ENCODE measurements around the gene GNAI3.

Gene GNAI3

GRCh38 chr1:109548321-109549267, at the start of gene GNAI3:
Gene GNAI3 (plus strand): TSS chr1:109548615. CDS start chr1:109548721, 106 bp downstream.
- Histone ChIP-seq H3K4me3 (ENCODE audit: low read depth in 1 of 5, low read length in 5 of 5) (peak within 1 kb of the TSS; percentile 94 to 98 (median 97)), H3K27ac (ENCODE audit: low read depth, low read length) (peak within 1 kb of the TSS; percentile 98), H3K9me3 (ENCODE audit: control insufficient read depth in 5 of 5, low read length in 5 of 5) (no peaks in the 10 kb centered on the region), H3K9ac (ENCODE audit: low read length in 5 of 5) (peak within 1 kb of the TSS; percentile 71 to 99 (median 97)), H3K36me3 (ENCODE audit: control insufficient read depth in 5 of 5, insufficient read depth in 5 of 5, low read length in 5 of 5) (no peaks in the 10 kb centered on the region), H3K27me3 (ENCODE audit: control insufficient read depth in 5 of 5, insufficient read depth in 4 of 5, low read length in 5 of 5) (peaks cover 0 to 3% (median 0%) of the 10 kb centered on the region in 5 donors), H3K4me1 (ENCODE audit: control insufficient read depth in 5 of 5, insufficient read depth in 5 of 5, low read length in 5 of 5) (peaks cover 2 to 46% (median 35%) of the 10 kb centered on the region in 5 donors)

GRCh38 chr1:109499081-109499480, 49.3 kb upstream of the GNAI3 start:
- H3K27me3 ChIP-seq (ENCODE audit: control insufficient read depth in 5 of 5, insufficient read depth in 4 of 5, low read length in 5 of 5), result no peaks in the 10 kb centered on the region
- no peaks in the 10 kb centered on the region for H3K9me3 ChIP-seq (ENCODE audit: control insufficient read depth in 5 of 5, low read length in 5 of 5)
- H3K4me1 ChIP-seq (ENCODE audit: control insufficient read depth in 5 of 5, insufficient read depth in 5 of 5, low read length in 5 of 5), result peaks cover 2 to 17% (median 12%) of the 10 kb centered on the region in 5 donors
- peaks cover 0 to 55% (median 34%) of the 10 kb centered on the region in 5 donors for H3K36me3 ChIP-seq (ENCODE audit: control insufficient read depth in 5 of 5, insufficient read depth in 5 of 5, low read length in 5 of 5)
- no peak overlapping the region for H3K27ac ChIP-seq (ENCODE audit: low read depth, low read length)
- no peak overlapping the region for H3K4me3 ChIP-seq (ENCODE audit: low read depth in 1 of 5, low read length in 5 of 5)
- no peak overlapping the region for H3K9ac ChIP-seq (ENCODE audit: low read length in 5 of 5)

- Histone ChIP-seq H3K27me3 (ENCODE audit: control insufficient read depth in 5 of 5, insufficient read depth in 4 of 5, low read length in 5 of 5) (no peaks in the 10 kb centered on the region), H3K27ac (ENCODE audit: low read depth, low read length) (no peak overlapping the region), H3K4me3 (ENCODE audit: low read depth in 1 of 5, low read length in 5 of 5) (no peak overlapping the region), H3K36me3 (ENCODE audit: control insufficient read depth in 5 of 5, insufficient read depth in 5 of 5, low read length in 5 of 5) (peaks cover 0 to 55% (median 34%) of the 10 kb centered on the region in 5 donors), H3K9ac (ENCODE audit: low read length in 5 of 5) (peak overlapping the region in 1 of 5 donors; percentile 0), H3K9me3 (ENCODE audit: control insufficient read depth in 5 of 5, low read length in 5 of 5) (no peaks in the 10 kb centered on the region), H3K4me1 (ENCODE audit: control insufficient read depth in 5 of 5, insufficient read depth in 5 of 5, low read length in 5 of 5) (peaks cover 1 to 9% (median 4%) of the 10 kb centered on the region in 5 donors)
Measured at GRCh38 chr1:109499661-109500536, 48.5 kb upstream of the GNAI3 start.

- no peak overlapping the region for H3K9ac ChIP-seq (ENCODE audit: low read length in 5 of 5)
- no peaks in the 10 kb centered on the region for H3K9me3 ChIP-seq (ENCODE audit: control insufficient read depth in 5 of 5, low read length in 5 of 5)
- no peaks in the 10 kb centered on the region for H3K27me3 ChIP-seq (ENCODE audit: control insufficient read depth in 5 of 5, insufficient read depth in 4 of 5, low read length in 5 of 5)
- no peak overlapping the region for H3K27ac ChIP-seq (ENCODE audit: low read depth, low read length)
- H3K4me1 ChIP-seq (ENCODE audit: control insufficient read depth in 5 of 5, insufficient read depth in 5 of 5, low read length in 5 of 5), result no peaks in the 10 kb centered on the region
- no peak overlapping the region for H3K4me3 ChIP-seq (ENCODE audit: low read depth in 1 of 5, low read length in 5 of 5)
- peaks cover 0 to 51% (median 33%) of the 10 kb centered on the region in 5 donors for H3K36me3 ChIP-seq (ENCODE audit: control insufficient read depth in 5 of 5, insufficient read depth in 5 of 5, low read length in 5 of 5)
Measured at GRCh38 chr1:109500941-109501381, 47.5 kb upstream of the GNAI3 start.

GRCh38 chr1:109501644-109502363, 46.6 kb upstream of the GNAI3 start:
- no peak overlapping the region for H3K9ac ChIP-seq (ENCODE audit: low read length in 5 of 5)
- no peak overlapping the region for H3K27ac ChIP-seq (ENCODE audit: low read depth, low read length)
- H3K36me3 ChIP-seq (ENCODE audit: control insufficient read depth in 5 of 5, insufficient read depth in 5 of 5, low read length in 5 of 5), result peaks cover 0 to 43% (median 27%) of the 10 kb centered on the region in 5 donors
- H3K4me3 ChIP-seq (ENCODE audit: low read depth in 1 of 5, low read length in 5 of 5), result no peak overlapping the region
- no peaks in the 10 kb centered on the region for H3K9me3 ChIP-seq (ENCODE audit: control insufficient read depth in 5 of 5, low read length in 5 of 5)
- H3K27me3 ChIP-seq (ENCODE audit: control insufficient read depth in 5 of 5, insufficient read depth in 4 of 5, low read length in 5 of 5), result no peaks in the 10 kb centered on the region
- no peaks in the 10 kb centered on the region for H3K4me1 ChIP-seq (ENCODE audit: control insufficient read depth in 5 of 5, insufficient read depth in 5 of 5, low read length in 5 of 5)

- H3K4me3 ChIP-seq (ENCODE audit: low read depth in 1 of 5, low read length in 5 of 5), result no peak overlapping the region
- H3K27me3 ChIP-seq (ENCODE audit: control insufficient read depth in 5 of 5, insufficient read depth in 4 of 5, low read length in 5 of 5), result no peaks in the 10 kb centered on the region
- H3K36me3 ChIP-seq (ENCODE audit: control insufficient read depth in 5 of 5, insufficient read depth in 5 of 5, low read length in 5 of 5), result peaks cover 0 to 37% (median 21%) of the 10 kb centered on the region in 5 donors
- no peaks in the 10 kb centered on the region for H3K4me1 ChIP-seq (ENCODE audit: control insufficient read depth in 5 of 5, insufficient read depth in 5 of 5, low read length in 5 of 5)
- H3K9me3 ChIP-seq (ENCODE audit: control insufficient read depth in 5 of 5, low read length in 5 of 5), result no peaks in the 10 kb centered on the region
- no peak overlapping the region for H3K27ac ChIP-seq (ENCODE audit: low read depth, low read length)
- H3K9ac ChIP-seq (ENCODE audit: low read length in 5 of 5), result no peak overlapping the region
Measured at GRCh38 chr1:109502364-109502851, 46.0 kb upstream of the GNAI3 start.

GRCh38 chr1:109503935-109504334, 44.5 kb upstream of the GNAI3 start:
- Histone ChIP-seq H3K27ac (ENCODE audit: low read depth, low read length) (no peak overlapping the region), H3K36me3 (ENCODE audit: control insufficient read depth in 5 of 5, insufficient read depth in 5 of 5, low read length in 5 of 5) (peaks cover 0 to 24% (median 18%) of the 10 kb centered on the region in 5 donors), H3K9me3 (ENCODE audit: control insufficient read depth in 5 of 5, low read length in 5 of 5) (no peaks in the 10 kb centered on the region), H3K9ac (ENCODE audit: low read length in 5 of 5) (no peak overlapping the region), H3K27me3 (ENCODE audit: control insufficient read depth in 5 of 5, insufficient read depth in 4 of 5, low read length in 5 of 5) (no peaks in the 10 kb centered on the region), H3K4me1 (ENCODE audit: control insufficient read depth in 5 of 5, insufficient read depth in 5 of 5, low read length in 5 of 5) (peaks cover 0 to 6% (median 4%) of the 10 kb centered on the region in 5 donors), H3K4me3 (ENCODE audit: low read depth in 1 of 5, low read length in 5 of 5) (no peak overlapping the region)

GRCh38 chr1:109504974-109505373, 43.4 kb upstream of the GNAI3 start:
- Histone ChIP-seq H3K4me3 (ENCODE audit: low read depth in 1 of 5, low read length in 5 of 5) (no peak overlapping the region), H3K27ac (ENCODE audit: low read depth, low read length) (no peak overlapping the region)

More at GRCh38 chr1:109504974-109505373, 43.4 kb upstream of the GNAI3 start:
- Histone ChIP-seq H3K9me3 (ENCODE audit: control insufficient read depth in 5 of 5, low read length in 5 of 5) (no peaks in the 10 kb centered on the region), H3K9ac (ENCODE audit: low read length in 5 of 5) (no peak overlapping the region), H3K4me1 (ENCODE audit: control insufficient read depth in 5 of 5, insufficient read depth in 5 of 5, low read length in 5 of 5) (peaks cover 0 to 12% (median 11%) of the 10 kb centered on the region in 5 donors), H3K36me3 (ENCODE audit: control insufficient read depth in 5 of 5, insufficient read depth in 5 of 5, low read length in 5 of 5) (peaks cover 0 to 21% (median 15%) of the 10 kb centered on the region in 5 donors), H3K27me3 (ENCODE audit: control insufficient read depth in 5 of 5, insufficient read depth in 4 of 5, low read length in 5 of 5) (no peaks in the 10 kb centered on the region)
